HepG2 (cell line): ENCODE data around the gene RELL2. TPM values are rescaled to one million over a fixed set of nuclear protein-coding genes. Genes with fewer than 3 reads are reported as not detected.

Experiments
- ATAC-seq: fragments of 200-7000 bp; cut with Tn5 transposase; 3 replicates; pipeline ENCODE4 v1.9.1; 2020; ENCODE audit warnings: mild to moderate bottlenecking, moderate library complexity
- BruUV-seq: library from RNA; stranded (reverse); fragments of 400-500 nt; replicated peaks from 2 replicates; lab custom pipeline; 2021; lab: Mats Ljungman, UMichigan
- CTCF ChIA-PET: fragments of 300-600 bp; formaldehyde crosslinking; extraction: SDS; loops from one replicate; lab custom pipeline; 2021; ENCODE audit warnings: low total read pairs, inconsistent platforms, low intra/inter-chr PET ratio; lab: Yijun Ruan, JAX
- POLR2A ChIA-PET: fragments of 350-600 bp; sonication (Branson Sonifier 250); formaldehyde crosslinking; loops from one replicate; lab custom pipeline; 2020; ENCODE audit warnings: antibody characterized with exemption, inconsistent platforms; lab: Yijun Ruan, JAX
- DNase-seq: peaks from one replicate; pipeline ENCODE4 v3.0.0-alpha.2; 2015; ENCODE audit warnings: low spot score
- FAIRE-seq: peaks from 3 replicates; lab custom pipeline; 2011; peaks lifted over from hg19 to GRCh38; lab: Jason Lieb, UNC
- H2AFZ ChIP-seq: one replicate; pipeline ENCODE4 v1.6.1; 2011; ENCODE audit warnings: low read length, inconsistent platforms
- H3K27ac ChIP-seq: fragments of 300-600 bp; 3 replicates; pipeline ENCODE4 v1.8.0; 2011; ENCODE audit warnings: mixed run types, mild to moderate bottlenecking, mixed read lengths, low read length, inconsistent platforms; ENCODE audit not compliant: insufficient read depth; ENCODE audit errors: extremely low read length
- H3K27me3 ChIP-seq, 2 experiments: fragments of 200-600 bp in 1 of 2; 2 replicates in 1 of 2; 3 replicates in 1 of 2; pipeline versions ENCODE4 v1.6.0 to v1.8.0; 2011; ENCODE audit warnings: low read length in 2 of 2, mild to moderate bottlenecking in 2 of 2, moderate library complexity in 2 of 2, inconsistent platforms in 1 of 2; ENCODE audit not compliant: insufficient read depth in 2 of 2, control insufficient read depth in 1 of 2
- H3K36me3 ChIP-seq, 2 experiments: fragments of 200-600 bp in 1 of 2; replicated peaks in 1 of 2; 2 replicates in 1 of 2; 3 replicates in 1 of 2; pipeline versions ENCODE4 v1.5.1 to v1.8.0; 2011; ENCODE audit warnings: low read length in 2 of 2, inconsistent platforms in 1 of 2; ENCODE audit not compliant: insufficient read depth in 2 of 2, control insufficient read depth in 1 of 2
- H3K4me1 ChIP-seq: 2 replicates; pipeline ENCODE4 v1.5.1; 2012; ENCODE audit warnings: low read length, inconsistent platforms; ENCODE audit not compliant: insufficient read depth
- H3K4me2 ChIP-seq: 2 replicates; pipeline ENCODE4 v1.6.0; 2011; ENCODE audit warnings: low read depth, low read length, inconsistent platforms
- H3K4me3 ChIP-seq, 3 experiments: fragments of 200-600 bp in 1 of 3; sonication (generic), shearing (Covaris generic) in 1 of 3; replicated peaks in 1 of 3; 2 replicates each; pipeline ENCODE4 v1.5.1; 2011 to 2016; ENCODE audit warnings: low read length in 3 of 3, inconsistent platforms in 2 of 3, low read depth in 2 of 3, mild to moderate bottlenecking in 2 of 3, control low read depth in 1 of 3, mixed read lengths in 1 of 3; ENCODE audit not compliant: insufficient read depth in 1 of 3
- H3K79me2 ChIP-seq: one replicate; pipeline ENCODE4 v1.6.1; 2011; ENCODE audit warnings: low read length, inconsistent platforms; ENCODE audit not compliant: insufficient read depth
- H3K9ac ChIP-seq: 2 replicates; pipeline ENCODE4 v1.6.0; 2011; ENCODE audit warnings: mild to moderate bottlenecking, low read depth, low read length, inconsistent platforms; ENCODE audit not compliant: insufficient read depth
- H3K9me3 ChIP-seq: 2 replicates; pipeline ENCODE4 v1.5.1; 2012; ENCODE audit warnings: mild to moderate bottlenecking, low read length
- H4K20me1 ChIP-seq: 2 replicates; pipeline ENCODE4 v1.6.0; 2011; ENCODE audit warnings: inconsistent platforms, mild to moderate bottlenecking, low read length, moderate library complexity; ENCODE audit not compliant: insufficient read depth
- ARNTL ChIP-seq: sonication (generic); formaldehyde crosslinking; IDR thresholded peaks from 2 replicates; pipeline ENCODE4 v1.4.0; 2020; ENCODE audit warnings: mild to moderate bottlenecking, missing genetic modification reagents
- BRCA1 ChIP-seq: sonication (generic); formaldehyde crosslinking; IDR thresholded peaks from 2 replicates; pipeline ENCODE4 v1.4.0; 2020; ENCODE audit warnings: missing genetic modification reagents
- NFE2 ChIP-seq: sonication (generic); formaldehyde crosslinking; IDR thresholded peaks from 2 replicates; pipeline ENCODE4 v1.4.0; 2020; ENCODE audit warnings: missing genetic modification reagents
- POLR2A ChIP-seq, 2 experiments: IDR thresholded peaks; 2 replicates each; pipeline ENCODE4 v1.6.1; 2011; ENCODE audit warnings: low read depth in 2 of 2, low read length in 2 of 2, mild to moderate bottlenecking in 1 of 2, moderate library complexity in 1 of 2; ENCODE audit not compliant: insufficient read depth in 1 of 2
- SIN3A ChIP-seq: IDR thresholded peaks from 2 replicates; pipeline ENCODE4 v1.6.1; 2011; ENCODE audit warnings: low read depth, mild to moderate bottlenecking, control low read depth, low read length, borderline replicate concordance
- STAG1 ChIP-seq: sonication (generic); formaldehyde crosslinking; IDR thresholded peaks from 2 replicates; pipeline ENCODE4 v1.4.0; 2020; ENCODE audit warnings: missing genetic modification reagents
- YY1 ChIP-seq: IDR thresholded peaks from 2 replicates; pipeline ENCODE4 v1.6.1; 2011; ENCODE audit warnings: low read length, low read depth, moderate library complexity, mild to moderate bottlenecking; ENCODE audit not compliant: insufficient read depth, insufficient replicate concordance
- ZFP62 ChIP-seq: sonication (generic); formaldehyde crosslinking; IDR thresholded peaks from 2 replicates; pipeline ENCODE4 v1.4.0; 2020; ENCODE audit warnings: missing genetic modification reagents
- ZFYVE20 ChIP-seq: sonication (generic); formaldehyde crosslinking; IDR thresholded peaks from 2 replicates; pipeline ENCODE4 v1.8.0; 2023; ENCODE audit warnings: low read depth, mild to moderate bottlenecking, moderate library complexity, missing genetic modification reagents, borderline replicate concordance
- ZNF24 ChIP-seq: fragments of 450-650 bp; IDR thresholded peaks from 2 replicates; pipeline ENCODE4 v1.6.1; 2017; ENCODE audit warnings: antibody characterized with exemption, mild to moderate bottlenecking
- ZNF484 ChIP-seq: sonication (generic); formaldehyde crosslinking; IDR thresholded peaks from 2 replicates; pipeline ENCODE4 v1.5.1; 2020; ENCODE audit warnings: mild to moderate bottlenecking, low read depth, missing genetic modification reagents, borderline replicate concordance
- ZNF672 ChIP-seq: sonication (generic); formaldehyde crosslinking; IDR thresholded peaks from 2 replicates; pipeline ENCODE4 v1.8.1; 2022; ENCODE audit warnings: missing genetic modification reagents
- WGBS: methylation state at CpG from one replicate; pipeline ENCODE4 v1.1.6; 2017; ENCODE audit warnings: low lambda C conversion rate; 5-methylcytosine and 5-hydroxymethylcytosine counted together
- in situ Hi-C: cut with HindIII; loops from 2 replicates; pipeline ENCODE4 v1.10.0; 2017; ENCODE audit warnings: low pct_unique_long_range_greater_than_20kb; ENCODE audit not compliant: extremely low pct_ligation_motif_present
- intact Hi-C: fragments of 100-400 bp; cut with micrococcal nuclease; formaldehyde crosslinking; loops from one replicate; pipeline ENCODE4 v1.10.0; 2022; ENCODE audit not compliant: unreplicated experiment
- polyA plus RNA-seq, 8 experiments: library from polyadenylated mRNA; depleted of rRNA in 3 of 8; stranded (reverse) in 7 of 8; unstranded in 1 of 8; fragments of >200 nt; fragmentation: Illumina TruSeq in 4 of 8; extraction: Trizol in 4 of 8; gene quantifications; 2 replicates each; pipeline versions ENCODE4 v1.2.1 to v1.2.3, GENCODE V29; 2011 to 2016; ENCODE audit warnings: low read depth in 4 of 8, missing spikeins in 1 of 8, mixed read lengths in 1 of 8; ENCODE audit not compliant: insufficient read depth in 1 of 8
- total RNA-seq, 5 experiments: library from RNA; depleted of rRNA; stranded (reverse); fragments of >200 nt; fragmentation: Illumina TruSeq; extraction: Trizol; gene quantifications; 2 replicates each; pipeline ENCODE4 v1.2.3, GENCODE V29; 2016; ENCODE audit warnings: low read depth in 1 of 5
- TF ChIP-seq, protein P1 (sequence below): sonication (generic); formaldehyde crosslinking; IDR thresholded peaks from 2 replicates; pipeline ENCODE4 v1.4.0; 2020; ENCODE audit warnings: low read depth, missing genetic modification reagents

Gene RELL2
- total and polyA plus RNA-seq, 2 of the 13 experiments (the other 11 are each of a cell fraction or from before 2014, with no cell fraction given): 6.4 to 8.3 TPM

DNA sequence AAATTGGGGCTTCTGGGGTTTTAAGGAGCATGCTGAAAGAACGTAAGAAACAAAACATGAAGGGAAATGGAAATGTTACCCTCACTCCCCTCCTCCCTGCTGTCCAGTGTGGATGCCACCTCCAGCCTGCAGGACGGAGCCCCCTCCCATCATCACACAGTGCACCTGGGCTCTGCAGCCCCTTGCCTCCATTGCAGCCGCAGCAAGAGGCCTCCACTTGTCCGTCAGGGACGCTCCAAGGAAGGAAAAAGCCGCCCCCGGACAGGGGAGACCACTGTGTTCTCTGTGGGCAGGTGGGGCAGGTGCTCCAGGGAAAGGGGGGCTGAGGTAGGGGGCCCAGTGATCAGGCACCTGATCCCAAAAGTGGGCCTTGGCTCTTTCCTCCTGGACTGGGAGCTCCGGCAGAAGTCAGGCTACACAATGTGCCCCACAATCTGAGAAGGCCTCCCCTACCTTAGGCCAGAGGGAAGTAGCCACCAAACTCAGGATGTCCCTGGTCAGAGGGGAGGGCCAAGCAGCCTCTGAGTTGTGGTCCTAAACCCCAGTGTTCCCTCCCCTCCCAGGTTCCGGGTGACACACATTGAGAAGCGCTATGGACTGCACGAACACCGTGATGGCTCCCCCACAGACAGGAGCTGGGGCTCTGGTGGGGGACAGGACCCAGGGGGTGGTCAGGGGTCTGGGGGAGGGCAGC, 2.7 kb downstream of the RELL2 start:
- Histone ChIP-seq H3K27ac (no peak overlapping the region), H3K4me3 (no peak overlapping the region), H4K20me1 (peaks cover 7% of the 10 kb centered on the region), H2AFZ (no peak overlapping the region), H3K36me3 (peaks cover 2 to 19% of the 10 kb centered on the region in 2 experiments; a peak in 1 of 5 replicates), H3K9ac (no peak overlapping the region), H3K9me3 (no peaks in the 10 kb centered on the region), H3K4me2 (no peak overlapping the region), H3K4me1 (peaks cover 25% of the 10 kb centered on the region), H3K79me2 (peaks cover 21% of the 10 kb centered on the region), H3K27me3 (no peaks in the 10 kb centered on the region; a peak in 1 of 5 replicates)
- ChIA-PET CTCF (no interaction called here), POLR2A (no interaction called here)
- BruUV-seq: no TSS peak
- ATAC-seq (no peak), FAIRE-seq (no peak), DNase-seq (no peak)
- TF ChIP-seq ARNTL (CRISPR knock-in tag): no peak
- 0 out of 4 replicates have a peak, but pooled peaks of 1 of the 2 experiments have one; percentile 19 for TF ChIP-seq POLR2A (IDR thresholded peaks at IDR 0.05; ENCODE audit: insufficient read depth in 1 of 2, low read depth in 2 of 2, low read length in 2 of 2)
- in situ Hi-C loops: loop anchor here (5.0 kb wide), 1 partner anchor 47 kb away; no protein-coding TSS in a partner anchor
- intact Hi-C loops: no loop called here
- 99% methylated on average over 3 of the region's 12 CpGs for WGBS

DNA sequence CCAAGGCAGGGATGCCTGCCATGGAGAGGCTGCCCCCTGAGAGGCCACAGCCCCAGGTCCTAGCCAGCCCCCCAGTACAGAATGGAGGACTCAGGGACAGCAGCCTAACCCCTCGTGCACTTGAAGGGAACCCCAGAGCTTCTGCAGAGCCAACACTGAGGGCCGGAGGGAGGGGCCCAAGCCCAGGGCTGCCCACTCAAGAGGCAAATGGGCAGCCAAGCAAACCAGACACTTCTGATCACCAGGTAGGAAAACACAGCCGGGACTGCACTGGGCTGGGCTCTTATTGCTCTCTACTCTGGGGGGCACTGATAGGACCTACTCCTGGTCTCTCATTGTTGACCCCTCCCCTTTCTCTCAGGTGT, 3.2 kb downstream of the RELL2 start:
- BruUV-seq: no TSS peak
- no peaks in the 10 kb centered on the region; a peak in 1 of 5 replicates for H3K27me3 ChIP-seq
- DNase-seq: no peak
- no CpG with 5 or more reads among the region's 3 CpGs for WGBS
- H2AFZ ChIP-seq: no peak overlapping the region
- peaks cover 7% of the 10 kb centered on the region; the same call in 1 of the 2 replicates for H4K20me1 ChIP-seq
- peaks cover 0 to 20% of the 10 kb centered on the region in 2 experiments; a peak in 1 of 5 replicates for H3K36me3 ChIP-seq
- H3K9ac ChIP-seq: no peak overlapping the region
- ATAC-seq: no peak
- intact Hi-C loops (no loop called here), in situ Hi-C loops (no loop called here)
- H3K79me2 ChIP-seq: peaks cover 16% of the 10 kb centered on the region
- TF ChIP-seq ZNF24 (no peak), ZNF484 (no peak), STAG1 (CRISPR knock-in tag) (no peak), BRCA1 (CRISPR knock-in tag) (no peak), ZFP62 (CRISPR knock-in tag) (no peak), ZFYVE20 (CRISPR knock-in tag) (no peak), SIN3A (no peak), NFE2 (CRISPR knock-in tag) (no peak), YY1 (no peak), ZNF672 (CRISPR knock-in tag) (no peak)
- TF ChIP-seq, protein P1, sequence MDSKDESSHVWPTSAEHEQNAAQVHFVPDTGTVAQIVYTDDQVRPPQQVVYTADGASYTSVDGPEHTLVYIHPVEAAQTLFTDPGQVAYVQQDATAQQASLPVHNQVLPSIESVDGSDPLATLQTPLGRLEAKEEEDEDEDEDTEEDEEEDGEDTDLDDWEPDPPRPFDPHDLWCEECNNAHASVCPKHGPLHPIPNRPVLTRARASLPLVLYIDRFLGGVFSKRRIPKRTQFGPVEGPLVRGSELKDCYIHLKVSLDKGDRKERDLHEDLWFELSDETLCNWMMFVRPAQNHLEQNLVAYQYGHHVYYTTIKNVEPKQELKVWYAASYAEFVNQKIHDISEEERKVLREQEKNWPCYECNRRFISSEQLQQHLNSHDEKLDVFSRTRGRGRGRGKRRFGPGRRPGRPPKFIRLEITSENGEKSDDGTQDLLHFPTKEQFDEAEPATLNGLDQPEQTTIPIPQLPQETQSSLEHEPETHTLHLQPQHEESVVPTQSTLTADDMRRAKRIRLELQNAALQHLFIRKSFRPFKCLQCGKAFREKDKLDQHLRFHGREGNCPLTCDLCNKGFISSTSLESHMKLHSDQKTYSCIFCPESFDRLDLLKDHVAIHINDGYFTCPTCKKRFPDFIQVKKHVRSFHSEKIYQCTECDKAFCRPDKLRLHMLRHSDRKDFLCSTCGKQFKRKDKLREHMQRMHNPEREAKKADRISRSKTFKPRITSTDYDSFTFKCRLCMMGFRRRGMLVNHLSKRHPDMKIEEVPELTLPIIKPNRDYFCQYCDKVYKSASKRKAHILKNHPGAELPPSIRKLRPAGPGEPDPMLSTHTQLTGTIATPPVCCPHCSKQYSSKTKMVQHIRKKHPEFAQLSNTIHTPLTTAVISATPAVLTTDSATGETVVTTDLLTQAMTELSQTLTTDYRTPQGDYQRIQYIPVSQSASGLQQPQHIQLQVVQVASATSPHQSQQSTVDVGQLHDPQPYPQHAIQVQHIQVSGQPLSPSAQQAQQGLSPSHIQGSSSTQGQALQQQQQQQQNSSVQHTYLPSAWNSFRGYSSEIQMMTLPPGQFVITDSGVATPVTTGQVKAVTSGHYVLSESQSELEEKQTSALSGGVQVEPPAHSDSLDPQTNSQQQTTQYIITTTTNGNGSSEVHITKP (CRISPR knock-in tag): no peak
- H3K4me3 ChIP-seq: no peak overlapping the region
- no peak overlapping the region for H3K4me2 ChIP-seq
- no peak for FAIRE-seq
- ChIA-PET POLR2A (no interaction called here), CTCF (no interaction called here)
- H3K4me1 ChIP-seq: peaks cover 19% of the 10 kb centered on the region
- no peak overlapping the region for H3K27ac ChIP-seq
- no peaks in the 10 kb centered on the region for H3K9me3 ChIP-seq
